HG02981 (cell line): Measurements from ENCODE around the gene CENPU.

Experiments
- ATAC-seq: cut with Tn5 transposase; IDR thresholded peaks from one replicate; pipeline ENCODE4 v1.9.1; 2021; ENCODE audit warnings: mild to moderate bottlenecking, moderate library complexity; ENCODE audit not compliant: unreplicated experiment

CENPU gene

GRCh38 chr4:184645904-184646610, 87.8 kb downstream of the CENPU start:
- ATAC-seq: no peak

- no peak for ATAC-seq
These were observed 89.2 kb downstream of the CENPU start for GRCh38 chr4:184644553-184645307.
